MG63 (cell line): ENCODE measurements around the gene PPTC7. TPM values are rescaled to one million over a fixed set of nuclear protein-coding genes. Genes with fewer than 3 reads are reported as not detected.
A peak's percentile ranks its signal among the peaks of the same experiment; 100 is the strongest.
"Not testable (repeated sequence)": the region's sequence is repeated elsewhere in the genome, so short reads cannot be mapped to it uniquely, and the experiment has no call there.

Source experiments
- DNase-seq: peaks from one replicate; pipeline ENCODE4 v3.0.0-alpha.2; 2020
- H3K27me3 ChIP-seq: fragments of 250-450 bp; sonication (Bioruptor Pico); 2 replicates; pipeline ENCODE4 v1.5.1; 2020; ENCODE audit warnings: mild to moderate bottlenecking, moderate library complexity
- H3K36me3 ChIP-seq: fragments of 250-450 bp; sonication (Bioruptor Pico); 2 replicates; pipeline ENCODE4 v1.5.1; 2020; ENCODE audit warnings: mild to moderate bottlenecking, moderate library complexity
- H3K4me3 ChIP-seq: fragments of 250-450 bp; sonication (Bioruptor Pico); 2 replicates; pipeline ENCODE4 v1.5.1; 2020; ENCODE audit warnings: mild to moderate bottlenecking, moderate library complexity
- H3K9me3 ChIP-seq: fragments of 250-450 bp; sonication (Bioruptor Pico); 2 replicates; pipeline ENCODE4 v1.5.1; 2020; ENCODE audit warnings: mild to moderate bottlenecking, moderate library complexity
- total RNA-seq: library from RNA; depleted of rRNA; stranded (reverse); fragments of >200 nt; shearing (Covaris generic); gene quantifications from 2 replicates; pipeline ENCODE4 v1.2.3, GENCODE V29; 2014; ENCODE audit warnings: low replicate concordance

The PPTC7 gene
- total RNA-seq, 1 experiment from 2014 or later = 4.4 TPM

- Histone ChIP-seq H3K36me3 (peaks cover 14% of the 10 kb centered on the region), H3K9me3 (no peaks in the 10 kb centered on the region), H3K4me3 (no peak overlapping the region), H3K27me3 (no peaks in the 10 kb centered on the region)
- DNase-seq = no peak
Measured at GRCh38 chr12:110531741-110532333, 51.3 kb downstream of the PPTC7 start.

DNA sequence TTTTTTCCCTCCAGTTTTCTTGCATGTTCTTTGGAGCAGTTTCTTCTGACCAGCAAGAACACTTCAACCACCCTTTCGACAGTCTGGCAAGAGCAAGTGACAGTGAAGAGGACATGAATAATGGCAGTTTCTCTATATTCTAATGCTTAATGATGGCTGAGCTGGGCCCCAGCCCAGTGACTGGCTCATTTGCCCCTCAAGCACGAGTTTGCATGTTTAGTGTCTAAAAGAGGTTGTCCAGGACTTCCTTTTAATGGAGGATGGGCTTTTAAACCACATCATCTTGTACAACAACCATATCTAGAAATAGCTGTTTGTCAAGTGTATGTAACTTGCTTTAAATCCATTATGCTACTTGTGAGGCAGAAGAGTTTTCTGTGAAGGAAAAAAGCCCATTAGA is 52.6 kb downstream of the PPTC7 start:
- Histone ChIP-seq H3K9me3 (no peaks in the 10 kb centered on the region), H3K4me3 (no peak overlapping the region), H3K36me3 (peaks cover 3% of the 10 kb centered on the region; the same call in 1 of the 2 replicates), H3K27me3 (no peaks in the 10 kb centered on the region)
- no peak for DNase-seq

- Histone ChIP-seq H3K9me3 (no peaks in the 10 kb centered on the region), H3K27me3 (no peaks in the 10 kb centered on the region), H3K36me3 (no peaks in the 10 kb centered on the region), H3K4me3 (no peak overlapping the region)
- DNase-seq = no peak
Measured at GRCh38 chr12:110528277-110528839, 54.8 kb downstream of the PPTC7 start.

- not testable (repeated sequence) for H3K27me3 ChIP-seq, DNase-seq, H3K9me3 ChIP-seq, H3K36me3 ChIP-seq, H3K4me3 ChIP-seq
Measured at GRCh38 chr12:110520876-110521712, 62.0 kb downstream of the PPTC7 start.

- H3K27me3 ChIP-seq, H3K4me3 ChIP-seq, H3K36me3 ChIP-seq, DNase-seq, H3K9me3 ChIP-seq: not testable (repeated sequence)
Measured at GRCh38 chr12:110518014-110518413, 65.1 kb downstream of the PPTC7 start.

DNA sequence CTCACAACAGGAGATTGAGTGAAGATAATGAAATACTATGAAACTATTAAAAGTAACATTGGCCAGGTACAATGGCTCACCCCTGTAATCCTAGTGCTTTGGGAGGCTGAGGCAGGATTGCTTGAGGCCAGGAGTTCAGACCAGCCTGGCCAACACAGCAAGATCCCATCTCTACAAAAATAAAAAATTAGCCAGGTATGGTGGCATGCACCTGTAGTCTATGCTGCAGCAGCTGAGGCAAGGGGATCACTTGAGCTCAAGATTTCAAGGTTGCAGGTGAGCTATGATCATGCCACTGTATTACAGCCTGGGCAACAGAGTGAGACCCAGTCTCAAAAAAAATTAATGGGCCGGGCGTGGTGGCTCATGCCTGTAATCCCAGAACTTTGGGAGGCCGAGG is 66.1 kb downstream of the PPTC7 start:
- DNase-seq = no peak
- no peaks in the 10 kb centered on the region for H3K36me3 ChIP-seq
- H3K9me3 ChIP-seq = no peaks in the 10 kb centered on the region
- H3K4me3 ChIP-seq = no peak overlapping the region
- no peaks in the 10 kb centered on the region; the same call in 1 of the 2 replicates for H3K27me3 ChIP-seq

DNA sequence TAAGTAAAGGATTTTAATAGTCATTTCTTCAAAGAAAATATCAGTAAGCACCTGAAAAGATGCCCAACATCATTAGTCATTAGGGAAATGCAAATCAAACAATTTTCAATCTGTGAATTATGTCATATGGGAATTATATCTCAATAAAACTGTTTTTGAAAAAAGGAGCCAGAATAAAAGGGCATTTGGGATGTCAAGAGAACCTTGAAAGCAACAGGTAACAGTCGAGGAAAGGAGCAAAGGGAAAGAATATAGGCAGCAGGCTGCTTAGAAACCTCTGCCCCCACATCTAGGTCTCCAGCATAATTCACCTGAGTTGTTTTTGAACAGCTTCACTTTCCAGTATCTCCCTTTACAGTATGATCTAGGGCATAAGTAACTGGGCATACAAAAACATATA is 68.8 kb downstream of the PPTC7 start:
- Histone ChIP-seq H3K27me3 (no peaks in the 10 kb centered on the region; the same call in 1 of the 2 replicates), H3K9me3 (no peaks in the 10 kb centered on the region), H3K36me3 (no peaks in the 10 kb centered on the region), H3K4me3 (no peak overlapping the region)
- DNase-seq = no peak

GRCh38 chr12:110513842-110514241 is 69.3 kb downstream of the PPTC7 start:
- DNase-seq = no peak
- Histone ChIP-seq H3K9me3 (no peaks in the 10 kb centered on the region), H3K27me3 (no peaks in the 10 kb centered on the region; the same call in 1 of the 2 replicates), H3K36me3 (no peaks in the 10 kb centered on the region), H3K4me3 (no peak overlapping the region)

DNA sequence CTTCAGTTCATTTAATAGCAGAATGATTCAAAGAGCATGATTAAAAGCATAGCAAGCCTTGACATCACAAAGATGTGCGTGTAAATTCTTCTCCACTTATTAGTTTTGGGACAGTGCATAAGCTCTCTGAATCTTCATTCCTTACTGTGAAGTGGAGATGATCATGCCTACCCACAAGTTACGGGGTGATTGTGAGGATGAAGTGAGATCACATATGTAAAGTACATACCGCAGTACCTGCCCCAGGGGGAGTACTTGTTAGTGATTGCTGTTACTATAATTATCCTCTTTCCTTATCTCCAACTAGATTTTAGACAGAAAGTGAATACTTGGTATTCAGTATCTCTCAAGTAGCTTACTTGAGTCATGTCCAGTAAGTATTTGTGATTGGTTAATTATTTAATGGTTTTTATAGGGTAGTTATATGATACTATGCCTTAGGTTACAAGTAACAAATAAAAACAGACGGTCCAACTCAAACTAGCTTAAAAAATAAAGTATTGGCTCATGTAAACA is 75.0 kb downstream of the PPTC7 start:
- Histone ChIP-seq H3K36me3 (no peaks in the 10 kb centered on the region), H3K4me3 (no peak overlapping the region), H3K9me3 (no peaks in the 10 kb centered on the region), H3K27me3 (no peaks in the 10 kb centered on the region)
- no peak for DNase-seq

DNA sequence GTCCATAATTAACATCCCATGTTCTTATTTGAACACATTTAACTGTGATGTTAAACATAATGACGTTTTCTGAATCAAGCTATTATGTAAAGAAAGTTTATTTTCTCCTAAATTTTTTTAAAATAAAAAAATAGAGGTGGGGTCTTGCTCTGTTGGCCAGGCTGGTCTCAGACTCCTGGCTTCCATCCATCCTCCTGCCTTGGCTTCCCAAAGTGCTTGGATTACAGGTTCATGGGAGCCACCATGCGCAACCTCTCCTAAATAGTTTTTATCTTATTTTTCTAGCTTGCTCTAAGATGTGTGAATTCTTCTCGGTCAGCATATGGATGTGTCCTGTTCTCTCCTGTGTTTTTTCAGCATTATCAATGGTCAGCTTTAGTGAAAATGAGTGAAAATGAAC is 77.8 kb downstream of the PPTC7 start:
- H3K27me3 ChIP-seq = no peaks in the 10 kb centered on the region
- no peaks in the 10 kb centered on the region for H3K36me3 ChIP-seq
- no peak for DNase-seq
- H3K9me3 ChIP-seq = no peaks in the 10 kb centered on the region
- H3K4me3 ChIP-seq = no peak overlapping the region

DNA sequence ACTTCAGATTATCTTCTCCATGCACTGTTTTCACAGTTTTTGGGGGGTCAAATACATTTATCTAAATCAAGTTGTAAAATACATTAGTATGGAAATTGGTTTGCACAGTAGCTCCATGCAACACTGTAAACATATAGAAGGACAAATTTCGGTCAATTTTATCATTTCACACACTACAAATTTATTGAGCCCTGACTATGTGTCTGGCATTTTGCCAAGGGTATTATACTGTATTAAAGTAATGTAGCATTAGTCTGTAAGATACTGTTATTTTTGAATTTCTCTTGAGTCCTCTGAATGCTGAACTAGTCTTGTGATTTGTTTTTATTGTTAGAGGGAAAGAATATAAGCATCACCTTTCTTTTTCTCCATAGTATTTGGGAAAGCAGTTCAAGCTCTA is 79.7 kb downstream of the PPTC7 start:
- Histone ChIP-seq H3K4me3 (no peak overlapping the region), H3K36me3 (peaks cover 8% of the 10 kb centered on the region), H3K27me3 (no peaks in the 10 kb centered on the region), H3K9me3 (no peaks in the 10 kb centered on the region)
- DNase-seq = no peak

DNA sequence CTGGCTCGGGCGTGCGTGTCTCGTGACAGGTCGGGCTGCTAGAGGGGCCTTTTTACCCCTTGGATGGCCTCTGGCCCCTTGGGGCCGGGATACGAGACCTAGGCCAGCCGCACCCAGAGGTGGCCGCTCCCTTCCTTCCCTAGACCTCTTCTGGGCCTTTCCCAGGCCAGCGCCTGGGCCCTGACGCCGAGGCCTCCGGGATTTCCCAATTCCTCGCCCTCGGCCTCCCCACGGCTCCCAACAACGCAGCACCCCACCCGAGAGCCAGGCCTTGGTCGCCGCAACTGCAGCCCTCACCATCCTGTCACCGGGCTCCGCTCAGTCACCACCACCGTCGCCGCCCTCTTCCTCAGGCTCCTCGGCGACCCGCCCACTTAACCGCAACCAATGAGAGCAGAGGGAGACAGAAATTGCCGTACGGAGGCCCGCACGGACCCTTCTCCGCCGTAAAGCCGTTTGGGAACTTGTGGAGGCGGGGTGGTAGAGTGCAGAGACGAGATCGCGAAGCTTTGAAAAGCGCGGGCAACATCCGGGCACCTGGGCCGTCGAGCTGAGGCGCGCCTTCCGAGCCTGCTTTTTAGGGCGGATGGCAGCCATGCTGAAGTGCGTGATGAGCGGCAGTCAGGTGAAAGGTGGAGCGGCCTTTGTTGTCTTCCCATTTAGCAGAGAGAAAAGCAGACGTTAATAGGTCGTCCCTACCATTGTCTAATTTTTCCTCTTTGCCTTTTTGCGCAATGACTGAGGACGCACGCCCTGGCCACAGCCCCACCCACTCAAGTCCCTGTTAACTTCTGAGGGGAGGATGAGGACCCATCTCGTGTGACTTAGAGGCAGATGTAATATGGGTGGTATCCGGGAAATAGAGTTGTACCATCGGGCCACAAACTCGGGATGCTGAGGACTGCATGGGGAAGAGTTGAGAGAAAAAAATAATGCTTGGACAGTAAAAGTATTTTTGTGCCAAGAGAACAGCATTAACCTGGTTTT is 81.1 kb downstream of the PPTC7 start, which contains the start of the genes RAD9B and VPS29:
TSS of gene RAD9B (plus strand) at position 580 of the 987 bp plus-strand sequence. CDS start at position 587, 7 bp downstream.
TSS of gene VPS29 (minus strand) at position 360 of the 987 bp plus-strand sequence. CDS start at position 300, 60 bp downstream.
- DNase-seq = peak; percentile 99

GRCh38 chr12:110501399-110501751 is 81.7 kb downstream of the PPTC7 start:
- Histone ChIP-seq H3K36me3 (peaks cover 18% of the 10 kb centered on the region), H3K27me3 (no peaks in the 10 kb centered on the region), H3K9me3 (no peaks in the 10 kb centered on the region), H3K4me3 (peak overlapping the region; percentile 76)
- DNase-seq = peak; percentile 53

More for the DNA sequence above, 81.1 kb downstream of the PPTC7 start, which contains the start of the genes RAD9B and VPS29:
- H3K36me3 ChIP-seq = peaks cover 13% of the 10 kb centered on the region
- peak within 1 kb of the TSS; percentile 76 for H3K4me3 ChIP-seq
- H3K9me3 ChIP-seq = no peaks in the 10 kb centered on the region
- H3K27me3 ChIP-seq = no peaks in the 10 kb centered on the region

GRCh38 chr12:110498984-110499706 is 84.0 kb downstream of the PPTC7 start:
- H3K27me3 ChIP-seq = no peaks in the 10 kb centered on the region
- H3K9me3 ChIP-seq = no peaks in the 10 kb centered on the region
- H3K4me3 ChIP-seq = no peak overlapping the region
- H3K36me3 ChIP-seq = peaks cover 40% of the 10 kb centered on the region
- no peak for DNase-seq
